Mammary epithelial cell (primary cell): ENCODE measurements around the gene PDCD2L.

Experiments used
- EZH2 ChIP-seq: IDR thresholded peaks from 2 replicates; pipeline ENCODE4 v1.6.1; 2012; ENCODE audit warnings: low read length, inconsistent platforms, borderline replicate concordance
- TF ChIP-seq, protein P1 (sequence below), 2 donors: IDR thresholded peaks in 1 of 2; conservative IDR thresholded peaks in 1 of 2; 2 replicates each; pipeline ENCODE4 v1.5.1; 2011 to 2012; ENCODE audit warnings: inconsistent platforms in 2 of 2, low read length in 2 of 2, mild to moderate bottlenecking in 2 of 2, control low read depth in 1 of 2, low read depth in 1 of 2; ENCODE audit not compliant: insufficient read depth in 1 of 2; ENCODE audit errors: extremely low read depth in 1 of 2

GRCh38 chr19:34448191-34448590, 44.0 kb downstream of the PDCD2L start:
- TF ChIP-seq, protein P1, sequence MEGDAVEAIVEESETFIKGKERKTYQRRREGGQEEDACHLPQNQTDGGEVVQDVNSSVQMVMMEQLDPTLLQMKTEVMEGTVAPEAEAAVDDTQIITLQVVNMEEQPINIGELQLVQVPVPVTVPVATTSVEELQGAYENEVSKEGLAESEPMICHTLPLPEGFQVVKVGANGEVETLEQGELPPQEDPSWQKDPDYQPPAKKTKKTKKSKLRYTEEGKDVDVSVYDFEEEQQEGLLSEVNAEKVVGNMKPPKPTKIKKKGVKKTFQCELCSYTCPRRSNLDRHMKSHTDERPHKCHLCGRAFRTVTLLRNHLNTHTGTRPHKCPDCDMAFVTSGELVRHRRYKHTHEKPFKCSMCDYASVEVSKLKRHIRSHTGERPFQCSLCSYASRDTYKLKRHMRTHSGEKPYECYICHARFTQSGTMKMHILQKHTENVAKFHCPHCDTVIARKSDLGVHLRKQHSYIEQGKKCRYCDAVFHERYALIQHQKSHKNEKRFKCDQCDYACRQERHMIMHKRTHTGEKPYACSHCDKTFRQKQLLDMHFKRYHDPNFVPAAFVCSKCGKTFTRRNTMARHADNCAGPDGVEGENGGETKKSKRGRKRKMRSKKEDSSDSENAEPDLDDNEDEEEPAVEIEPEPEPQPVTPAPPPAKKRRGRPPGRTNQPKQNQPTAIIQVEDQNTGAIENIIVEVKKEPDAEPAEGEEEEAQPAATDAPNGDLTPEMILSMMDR (conservative IDR thresholded peaks at IDR 0.05 in 1 of 2, IDR thresholded peaks at IDR 0.05 in 1 of 2; ENCODE audit: extremely low read depth in 1 of 2, insufficient read depth in 1 of 2, low read depth in 1 of 2, low read length in 2 of 2): no peak
- TF ChIP-seq EZH2: no peak
